IMR-90 (cell line): Measurements from ENCODE around the gene ATXN7L3.

ENCODE experiments used
- BHLHE40 ChIP-seq: fragments of 150-350 bp; IDR thresholded peaks from 2 replicates; pipeline ENCODE4 v1.6.1; 2016; ENCODE audit warnings: mild to moderate bottlenecking, low read depth, low read length
- CEBPB ChIP-seq: IDR thresholded peaks from 2 replicates; pipeline ENCODE4 v1.6.1; 2012; ENCODE audit warnings: low read depth, low read length, improper control_type of control experiment
- CHD1 ChIP-seq: IDR thresholded peaks from 2 replicates; pipeline ENCODE4 v1.6.1; 2012; ENCODE audit warnings: low read depth, low read length, improper control_type of control experiment
- MAFK ChIP-seq: IDR thresholded peaks from 2 replicates; pipeline ENCODE4 v1.6.1; 2012; ENCODE audit warnings: low read depth, low read length, improper control_type of control experiment
- MAZ ChIP-seq: IDR thresholded peaks from 2 replicates; pipeline ENCODE4 v1.6.1; 2012; ENCODE audit warnings: low read depth, mild to moderate bottlenecking, low read length, improper control_type of control experiment, moderate library complexity, borderline replicate concordance
- MXI1 ChIP-seq: IDR thresholded peaks from 2 replicates; pipeline ENCODE4 v1.6.1; 2012; ENCODE audit warnings: low read depth, mild to moderate bottlenecking, low read length, moderate library complexity, borderline replicate concordance
- POLR2A ChIP-seq: IDR thresholded peaks from 2 replicates; pipeline ENCODE4 v1.6.1; 2012; ENCODE audit warnings: mild to moderate bottlenecking, low read depth, low read length
- RAD21 ChIP-seq: IDR thresholded peaks from 2 replicates; pipeline ENCODE4 v1.6.1; 2012; ENCODE audit warnings: low read length, improper control_type of control experiment
- RCOR1 ChIP-seq: IDR thresholded peaks from 2 replicates; pipeline ENCODE4 v1.6.1; 2012; ENCODE audit warnings: mild to moderate bottlenecking, low read length, improper control_type of control experiment; ENCODE audit not compliant: insufficient replicate concordance
- RFX5 ChIP-seq: IDR thresholded peaks from 2 replicates; pipeline ENCODE4 v1.8.0; 2012; ENCODE audit warnings: low read depth, mild to moderate bottlenecking, low read length, moderate library complexity
- SMC3 ChIP-seq: fragments of 150-350 bp; IDR thresholded peaks from 2 replicates; pipeline ENCODE4 v1.6.1; 2016; ENCODE audit warnings: low read depth, mild to moderate bottlenecking, antibody characterized with exemption, low read length, moderate library complexity
- TF ChIP-seq, protein P1 (sequence below): conservative IDR thresholded peaks from 2 replicates; pipeline ENCODE4 v1.5.1; 2012; ENCODE audit warnings: mild to moderate bottlenecking, low read depth, low read length, improper control_type of control experiment
- TF ChIP-seq, protein P2 (sequence below): fragments of 150-350 bp; IDR thresholded peaks from 2 replicates; pipeline ENCODE4 v1.6.1; 2017; ENCODE audit warnings: mild to moderate bottlenecking, antibody characterized with exemption, low read length, low read depth
- TF ChIP-seq, protein P3 (sequence below): fragments of 150-350 bp; IDR thresholded peaks from 2 replicates; pipeline ENCODE4 v1.6.1; 2016; ENCODE audit warnings: low read depth, mild to moderate bottlenecking, low read length, moderate library complexity, borderline replicate concordance

DNA sequence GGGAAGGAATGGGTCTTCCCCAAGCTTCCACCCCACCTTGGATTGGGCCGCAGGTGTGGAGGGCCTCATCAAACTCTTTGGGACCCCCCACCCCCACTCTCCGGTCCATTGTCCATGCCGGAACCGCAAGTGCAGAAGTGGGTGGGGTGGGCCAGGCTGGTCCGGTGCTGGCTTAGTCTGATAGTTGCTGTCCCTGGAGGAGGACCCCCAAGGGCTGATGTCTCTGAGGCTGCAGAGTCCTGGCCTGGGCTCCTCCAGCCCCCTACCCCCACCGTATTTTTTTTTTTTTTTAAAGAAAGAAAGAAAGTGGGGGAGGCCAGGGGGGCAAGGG, 7.1 kb upstream of the ATXN7L3 start:
- TF ChIP-seq RAD21 (no peak), MAFK (no peak), BHLHE40 (no peak), MXI1 (no peak), POLR2A (no peak), MAZ (no peak), CEBPB (no peak), RFX5 (no peak), RCOR1 (no peak), SMC3 (no peak), CHD1 (no peak)
- TF ChIP-seq, protein P1, sequence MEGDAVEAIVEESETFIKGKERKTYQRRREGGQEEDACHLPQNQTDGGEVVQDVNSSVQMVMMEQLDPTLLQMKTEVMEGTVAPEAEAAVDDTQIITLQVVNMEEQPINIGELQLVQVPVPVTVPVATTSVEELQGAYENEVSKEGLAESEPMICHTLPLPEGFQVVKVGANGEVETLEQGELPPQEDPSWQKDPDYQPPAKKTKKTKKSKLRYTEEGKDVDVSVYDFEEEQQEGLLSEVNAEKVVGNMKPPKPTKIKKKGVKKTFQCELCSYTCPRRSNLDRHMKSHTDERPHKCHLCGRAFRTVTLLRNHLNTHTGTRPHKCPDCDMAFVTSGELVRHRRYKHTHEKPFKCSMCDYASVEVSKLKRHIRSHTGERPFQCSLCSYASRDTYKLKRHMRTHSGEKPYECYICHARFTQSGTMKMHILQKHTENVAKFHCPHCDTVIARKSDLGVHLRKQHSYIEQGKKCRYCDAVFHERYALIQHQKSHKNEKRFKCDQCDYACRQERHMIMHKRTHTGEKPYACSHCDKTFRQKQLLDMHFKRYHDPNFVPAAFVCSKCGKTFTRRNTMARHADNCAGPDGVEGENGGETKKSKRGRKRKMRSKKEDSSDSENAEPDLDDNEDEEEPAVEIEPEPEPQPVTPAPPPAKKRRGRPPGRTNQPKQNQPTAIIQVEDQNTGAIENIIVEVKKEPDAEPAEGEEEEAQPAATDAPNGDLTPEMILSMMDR: no peak
- TF ChIP-seq, protein P2, sequence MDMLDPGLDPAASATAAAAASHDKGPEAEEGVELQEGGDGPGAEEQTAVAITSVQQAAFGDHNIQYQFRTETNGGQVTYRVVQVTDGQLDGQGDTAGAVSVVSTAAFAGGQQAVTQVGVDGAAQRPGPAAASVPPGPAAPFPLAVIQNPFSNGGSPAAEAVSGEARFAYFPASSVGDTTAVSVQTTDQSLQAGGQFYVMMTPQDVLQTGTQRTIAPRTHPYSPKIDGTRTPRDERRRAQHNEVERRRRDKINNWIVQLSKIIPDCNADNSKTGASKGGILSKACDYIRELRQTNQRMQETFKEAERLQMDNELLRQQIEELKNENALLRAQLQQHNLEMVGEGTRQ: no peak
- TF ChIP-seq, protein P3, sequence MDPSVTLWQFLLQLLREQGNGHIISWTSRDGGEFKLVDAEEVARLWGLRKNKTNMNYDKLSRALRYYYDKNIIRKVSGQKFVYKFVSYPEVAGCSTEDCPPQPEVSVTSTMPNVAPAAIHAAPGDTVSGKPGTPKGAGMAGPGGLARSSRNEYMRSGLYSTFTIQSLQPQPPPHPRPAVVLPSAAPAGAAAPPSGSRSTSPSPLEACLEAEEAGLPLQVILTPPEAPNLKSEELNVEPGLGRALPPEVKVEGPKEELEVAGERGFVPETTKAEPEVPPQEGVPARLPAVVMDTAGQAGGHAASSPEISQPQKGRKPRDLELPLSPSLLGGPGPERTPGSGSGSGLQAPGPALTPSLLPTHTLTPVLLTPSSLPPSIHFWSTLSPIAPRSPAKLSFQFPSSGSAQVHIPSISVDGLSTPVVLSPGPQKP: no peak
